ENCODE measurements around the gene SENP5.

The SENP5 gene

GRCh38 chr3:196889844-196890708 lies 22.4 kb downstream of the SENP5 start:
- Histone ChIP-seq H3K36me3 (ENCODE audit: control insufficient read depth, insufficient read depth, low read length) (peaks cover 70% of the 10 kb centered on the region), H3K4me1 (ENCODE audit: control insufficient read depth, insufficient read depth, low read length, poor library complexity, severe bottlenecking) (peaks cover 5% of the 10 kb centered on the region), H3K27ac (ENCODE audit: low read depth, low read length, severe bottlenecking) (no peak overlapping the region), H3K9me3 (ENCODE audit: control insufficient read depth, low read length) (no peaks in the 10 kb centered on the region), H3K4me3 (ENCODE audit: extremely low read depth, insufficient read depth, low read length, poor library complexity, severe bottlenecking) (no peak overlapping the region)
- WGBS, 2 experiments (ENCODE audit: insufficient coverage in 2 of 2) = 95 to 96% methylated on average over 6 of the region's 6 CpGs

- Histone ChIP-seq H3K9me3 (ENCODE audit: control insufficient read depth, low read length) (no peaks in the 10 kb centered on the region), H3K36me3 (ENCODE audit: control insufficient read depth, insufficient read depth, low read length) (peaks cover 51% of the 10 kb centered on the region), H3K4me3 (ENCODE audit: extremely low read depth, insufficient read depth, low read length, poor library complexity, severe bottlenecking) (no peak overlapping the region), H3K4me1 (ENCODE audit: control insufficient read depth, insufficient read depth, low read length, poor library complexity, severe bottlenecking) (no peaks in the 10 kb centered on the region), H3K27ac (ENCODE audit: low read depth, low read length, severe bottlenecking) (no peak overlapping the region)
- WGBS, 2 experiments (ENCODE audit: insufficient coverage in 2 of 2) = 95 to 100% methylated on average over 5 to 9 of the region's 13 CpGs
Observed at GRCh38 chr3:196894557-196895295, 27.0 kb downstream of the SENP5 start.

- no peak overlapping the region for H3K4me3 ChIP-seq (ENCODE audit: extremely low read depth, insufficient read depth, low read length, poor library complexity, severe bottlenecking)
- H3K9me3 ChIP-seq (ENCODE audit: control insufficient read depth, low read length) = no peaks in the 10 kb centered on the region
- no peaks in the 10 kb centered on the region for H3K4me1 ChIP-seq (ENCODE audit: control insufficient read depth, insufficient read depth, low read length, poor library complexity, severe bottlenecking)
- WGBS, 2 experiments (ENCODE audit: insufficient coverage in 2 of 2) = 84 to 91% methylated on average over 4 to 5 of the region's 6 CpGs
- H3K27ac ChIP-seq (ENCODE audit: low read depth, low read length, severe bottlenecking) = no peak overlapping the region
- peaks cover 52% of the 10 kb centered on the region for H3K36me3 ChIP-seq (ENCODE audit: control insufficient read depth, insufficient read depth, low read length)
Observed at GRCh38 chr3:196896229-196896628, 28.5 kb downstream of the SENP5 start.

GRCh38 chr3:196901768-196902167 lies 34.0 kb downstream of the SENP5 start:
- Histone ChIP-seq H3K36me3 (ENCODE audit: control insufficient read depth, insufficient read depth, low read length) (peaks cover 78% of the 10 kb centered on the region), H3K4me3 (ENCODE audit: extremely low read depth, insufficient read depth, low read length, poor library complexity, severe bottlenecking) (no peak overlapping the region)
- 100% methylated on average over 1 of the region's 1 CpG; no CpG with 5 or more reads in 1 of the 2 experiments for whole genome bisulfite sequencing, 2 experiments (ENCODE audit: insufficient coverage in 2 of 2)

GRCh38 chr3:196902296-196902695 lies 34.6 kb downstream of the SENP5 start:
- H3K9me3 ChIP-seq (ENCODE audit: control insufficient read depth, low read length) = no peaks in the 10 kb centered on the region
- 100% methylated on average over 1 of the region's 1 CpG for WGBS, 2 experiments (ENCODE audit: insufficient coverage in 2 of 2)
- H3K27ac ChIP-seq (ENCODE audit: low read depth, low read length, severe bottlenecking) = no peak overlapping the region
- H3K4me3 ChIP-seq (ENCODE audit: extremely low read depth, insufficient read depth, low read length, poor library complexity, severe bottlenecking) = no peak overlapping the region
- H3K4me1 ChIP-seq (ENCODE audit: control insufficient read depth, insufficient read depth, low read length, poor library complexity, severe bottlenecking) = no peaks in the 10 kb centered on the region
- H3K36me3 ChIP-seq (ENCODE audit: control insufficient read depth, insufficient read depth, low read length) = peaks cover 83% of the 10 kb centered on the region

More at GRCh38 chr3:196901768-196902167, 34.0 kb downstream of the SENP5 start:
- Histone ChIP-seq H3K9me3 (ENCODE audit: control insufficient read depth, low read length) (no peaks in the 10 kb centered on the region), H3K27ac (ENCODE audit: low read depth, low read length, severe bottlenecking) (no peak overlapping the region), H3K4me1 (ENCODE audit: control insufficient read depth, insufficient read depth, low read length, poor library complexity, severe bottlenecking) (no peaks in the 10 kb centered on the region)

- Histone ChIP-seq H3K4me3 (ENCODE audit: extremely low read depth, insufficient read depth, low read length, poor library complexity, severe bottlenecking) (no peak overlapping the region), H3K36me3 (ENCODE audit: control insufficient read depth, insufficient read depth, low read length) (peaks cover 88% of the 10 kb centered on the region), H3K4me1 (ENCODE audit: control insufficient read depth, insufficient read depth, low read length, poor library complexity, severe bottlenecking) (no peaks in the 10 kb centered on the region), H3K9me3 (ENCODE audit: control insufficient read depth, low read length) (no peaks in the 10 kb centered on the region), H3K27ac (ENCODE audit: low read depth, low read length, severe bottlenecking) (no peak overlapping the region)
- 100% methylated on average over 2 of the region's 2 CpGs for WGBS, 2 experiments (ENCODE audit: insufficient coverage in 2 of 2)
Observed at GRCh38 chr3:196903740-196904139, 36.0 kb downstream of the SENP5 start.

GRCh38 chr3:196914866-196915265 lies 47.1 kb downstream of the SENP5 start:
- WGBS, 2 experiments (ENCODE audit: insufficient coverage in 2 of 2) = 80 to 93% methylated on average over 2 to 3 of the region's 4 CpGs
- H3K4me1 ChIP-seq (ENCODE audit: control insufficient read depth, insufficient read depth, low read length, poor library complexity, severe bottlenecking) = no peaks in the 10 kb centered on the region
- peaks cover 38% of the 10 kb centered on the region for H3K36me3 ChIP-seq (ENCODE audit: control insufficient read depth, insufficient read depth, low read length)
- no peak overlapping the region for H3K27ac ChIP-seq (ENCODE audit: low read depth, low read length, severe bottlenecking)
- no peak overlapping the region for H3K4me3 ChIP-seq (ENCODE audit: extremely low read depth, insufficient read depth, low read length, poor library complexity, severe bottlenecking)
- no peaks in the 10 kb centered on the region for H3K9me3 ChIP-seq (ENCODE audit: control insufficient read depth, low read length)

- Histone ChIP-seq H3K9me3 (ENCODE audit: control insufficient read depth, low read length) (no peaks in the 10 kb centered on the region), H3K4me3 (ENCODE audit: extremely low read depth, insufficient read depth, low read length, poor library complexity, severe bottlenecking) (no peak overlapping the region), H3K27ac (ENCODE audit: low read depth, low read length, severe bottlenecking) (no peak overlapping the region), H3K4me1 (ENCODE audit: control insufficient read depth, insufficient read depth, low read length, poor library complexity, severe bottlenecking) (no peaks in the 10 kb centered on the region), H3K36me3 (ENCODE audit: control insufficient read depth, insufficient read depth, low read length) (peaks cover 38% of the 10 kb centered on the region)
- 86 to 100% methylated on average over 1 to 3 of the region's 3 CpGs for WGBS, 2 experiments (ENCODE audit: insufficient coverage in 2 of 2)
Observed at GRCh38 chr3:196915375-196915774, 47.7 kb downstream of the SENP5 start.

GRCh38 chr3:196916221-196916620 lies 48.5 kb downstream of the SENP5 start:
- Histone ChIP-seq H3K36me3 (ENCODE audit: control insufficient read depth, insufficient read depth, low read length) (peaks cover 38% of the 10 kb centered on the region), H3K27ac (ENCODE audit: low read depth, low read length, severe bottlenecking) (no peak overlapping the region), H3K9me3 (ENCODE audit: control insufficient read depth, low read length) (no peaks in the 10 kb centered on the region), H3K4me1 (ENCODE audit: control insufficient read depth, insufficient read depth, low read length, poor library complexity, severe bottlenecking) (no peaks in the 10 kb centered on the region), H3K4me3 (ENCODE audit: extremely low read depth, insufficient read depth, low read length, poor library complexity, severe bottlenecking) (no peak overlapping the region)
- WGBS, 2 experiments (ENCODE audit: insufficient coverage in 2 of 2) = 67% methylated on average over 1 of the region's 1 CpG; no CpG with 5 or more reads in 1 of the 2 experiments

GRCh38 chr3:196916995-196917394 lies 49.3 kb downstream of the SENP5 start:
- H3K4me3 ChIP-seq (ENCODE audit: extremely low read depth, insufficient read depth, low read length, poor library complexity, severe bottlenecking) = no peak overlapping the region
- 50 to 100% methylated on average over 1 to 2 of the region's 3 CpGs for WGBS, 2 experiments (ENCODE audit: insufficient coverage in 2 of 2)
- no peak overlapping the region for H3K27ac ChIP-seq (ENCODE audit: low read depth, low read length, severe bottlenecking)
- H3K36me3 ChIP-seq (ENCODE audit: control insufficient read depth, insufficient read depth, low read length) = peaks cover 38% of the 10 kb centered on the region
- H3K4me1 ChIP-seq (ENCODE audit: control insufficient read depth, insufficient read depth, low read length, poor library complexity, severe bottlenecking) = no peaks in the 10 kb centered on the region
- no peaks in the 10 kb centered on the region for H3K9me3 ChIP-seq (ENCODE audit: control insufficient read depth, low read length)

Measured in mesodermal cell (in vitro differentiated cells).